ENCODE results near the gene TRIO.

The TRIO gene

GRCh38 chr5:14193496-14193895 lies 50.4 kb downstream of the TRIO start:
- no peak overlapping the region for H3K4me3 ChIP-seq (ENCODE audit: control insufficient read depth, low read depth, low read length)
- peak; percentile 76 for DNase-seq (ENCODE audit: low read depth)
- TF ChIP-seq, protein P1, sequence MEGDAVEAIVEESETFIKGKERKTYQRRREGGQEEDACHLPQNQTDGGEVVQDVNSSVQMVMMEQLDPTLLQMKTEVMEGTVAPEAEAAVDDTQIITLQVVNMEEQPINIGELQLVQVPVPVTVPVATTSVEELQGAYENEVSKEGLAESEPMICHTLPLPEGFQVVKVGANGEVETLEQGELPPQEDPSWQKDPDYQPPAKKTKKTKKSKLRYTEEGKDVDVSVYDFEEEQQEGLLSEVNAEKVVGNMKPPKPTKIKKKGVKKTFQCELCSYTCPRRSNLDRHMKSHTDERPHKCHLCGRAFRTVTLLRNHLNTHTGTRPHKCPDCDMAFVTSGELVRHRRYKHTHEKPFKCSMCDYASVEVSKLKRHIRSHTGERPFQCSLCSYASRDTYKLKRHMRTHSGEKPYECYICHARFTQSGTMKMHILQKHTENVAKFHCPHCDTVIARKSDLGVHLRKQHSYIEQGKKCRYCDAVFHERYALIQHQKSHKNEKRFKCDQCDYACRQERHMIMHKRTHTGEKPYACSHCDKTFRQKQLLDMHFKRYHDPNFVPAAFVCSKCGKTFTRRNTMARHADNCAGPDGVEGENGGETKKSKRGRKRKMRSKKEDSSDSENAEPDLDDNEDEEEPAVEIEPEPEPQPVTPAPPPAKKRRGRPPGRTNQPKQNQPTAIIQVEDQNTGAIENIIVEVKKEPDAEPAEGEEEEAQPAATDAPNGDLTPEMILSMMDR (conservative IDR thresholded peaks at IDR 0.05; ENCODE audit: control insufficient read depth, insufficient read depth, low read depth, low read length) = no peak

- H3K4me3 ChIP-seq (ENCODE audit: control insufficient read depth, low read depth, low read length) = no peak overlapping the region
- TF ChIP-seq, protein P1 (conservative IDR thresholded peaks at IDR 0.05; ENCODE audit: control insufficient read depth, insufficient read depth, low read depth, low read length) = no peak
- DNase-seq (ENCODE audit: low read depth) = no peak
Observed at GRCh38 chr5:14195588-14195987, 52.4 kb downstream of the TRIO start.

DNA sequence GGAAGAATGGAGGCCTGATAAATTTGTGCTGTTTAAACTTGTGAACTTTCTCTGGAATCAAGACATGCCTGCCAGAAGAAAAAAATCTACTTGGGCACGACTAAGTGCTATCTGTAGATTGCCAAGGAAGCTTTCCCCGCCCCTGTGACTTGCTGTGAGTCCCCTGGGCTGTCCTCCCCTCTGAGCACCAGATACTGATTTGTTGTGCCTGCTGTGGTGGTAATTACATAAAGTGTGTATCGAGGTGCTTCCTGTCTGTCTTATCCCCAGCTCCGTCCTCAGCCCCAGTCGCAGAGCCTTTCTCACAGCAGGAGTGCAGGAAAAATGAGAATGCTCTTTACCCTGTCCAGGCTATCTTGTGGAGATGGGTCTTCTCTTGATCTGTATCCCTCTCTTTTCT lies 53.9 kb downstream of the TRIO start:
- TF ChIP-seq, protein P1 (conservative IDR thresholded peaks at IDR 0.05; ENCODE audit: control insufficient read depth, insufficient read depth, low read depth, low read length) = no peak
- DNase-seq (ENCODE audit: low read depth) = no peak

DNA sequence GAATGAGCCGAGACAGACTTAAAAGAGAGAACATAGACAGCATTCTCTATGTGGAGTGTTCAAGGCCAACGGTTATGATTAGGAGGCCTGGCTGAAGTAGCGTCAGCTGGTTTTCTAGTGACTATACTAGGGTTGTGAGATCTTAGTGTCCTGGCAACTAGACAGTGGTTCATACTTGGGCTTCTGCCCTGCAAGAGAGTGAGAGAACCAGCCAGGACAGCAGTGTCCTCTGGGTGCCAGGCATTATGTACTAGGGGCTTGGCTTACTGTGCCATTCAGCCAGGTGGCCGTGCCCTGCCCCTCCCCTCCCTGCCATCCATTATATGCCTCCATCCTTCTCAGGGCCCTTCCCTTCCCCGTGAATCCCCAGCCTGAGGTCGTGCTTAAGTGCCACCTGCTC lies 56.8 kb downstream of the TRIO start:
- TF ChIP-seq, protein P1 (conservative IDR thresholded peaks at IDR 0.05; ENCODE audit: control insufficient read depth, insufficient read depth, low read depth, low read length) = no peak
- no peak overlapping the region for H3K4me3 ChIP-seq (ENCODE audit: control insufficient read depth, low read depth, low read length)
- no peak for DNase-seq (ENCODE audit: low read depth)

More for the DNA sequence above, 53.9 kb downstream of the TRIO start:
- H3K4me3 ChIP-seq (ENCODE audit: control insufficient read depth, low read depth, low read length) = no peak overlapping the region

- TF ChIP-seq, protein P1 (conservative IDR thresholded peaks at IDR 0.05; ENCODE audit: control insufficient read depth, insufficient read depth, low read depth, low read length) = no peak
- DNase-seq (ENCODE audit: low read depth) = no peak
- H3K4me3 ChIP-seq (ENCODE audit: control insufficient read depth, low read depth, low read length) = no peak overlapping the region
Observed at GRCh38 chr5:14200312-14200990, 57.3 kb downstream of the TRIO start.

- TF ChIP-seq, protein P1 (conservative IDR thresholded peaks at IDR 0.05; ENCODE audit: control insufficient read depth, insufficient read depth, low read depth, low read length) = no peak
- peak; percentile 66 for DNase-seq (ENCODE audit: low read depth)
- H3K4me3 ChIP-seq (ENCODE audit: control insufficient read depth, low read depth, low read length) = no peak overlapping the region
Observed at GRCh38 chr5:14201325-14202045, 58.3 kb downstream of the TRIO start.

All from fibroblast of mammary gland (primary cell).